GM12872 (cell line): ENCODE results near the gene TRIM60.
A peak's percentile ranks its signal among the peaks of the same experiment; 100 is the strongest.

ENCODE experiments used
- CTCF ChIP-seq: IDR thresholded peaks from 3 replicates; pipeline ENCODE4 v1.5.1; 2011; ENCODE audit warnings: low read depth, mild to moderate bottlenecking, low read length, moderate library complexity; ENCODE audit not compliant: insufficient read depth

The TRIM60 gene

GRCh38 chr4:165048170-165048569 is 16.4 kb downstream of the TRIM60 start:
- TF ChIP-seq CTCF = no peak

DNA sequence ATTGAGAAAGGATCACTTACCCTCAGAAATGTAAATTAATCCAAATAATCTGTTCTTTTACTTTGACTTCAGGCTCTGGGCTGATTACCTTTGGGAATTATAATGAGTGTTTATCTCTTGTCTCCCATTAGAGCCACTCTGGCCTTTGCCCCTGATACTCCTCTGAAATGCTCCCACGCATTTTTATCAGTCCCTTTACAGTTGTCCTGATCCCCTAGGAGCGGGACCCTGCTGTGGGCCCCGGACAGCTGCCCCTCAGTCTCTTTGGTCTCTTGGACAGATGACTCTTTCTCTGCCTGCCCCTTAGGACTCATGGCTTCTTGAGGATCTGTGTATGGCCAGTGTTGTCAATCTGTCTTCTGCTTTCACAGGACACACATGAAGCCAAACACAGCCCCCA is 20.8 kb downstream of the TRIM60 start:
- no peak for TF ChIP-seq CTCF

DNA sequence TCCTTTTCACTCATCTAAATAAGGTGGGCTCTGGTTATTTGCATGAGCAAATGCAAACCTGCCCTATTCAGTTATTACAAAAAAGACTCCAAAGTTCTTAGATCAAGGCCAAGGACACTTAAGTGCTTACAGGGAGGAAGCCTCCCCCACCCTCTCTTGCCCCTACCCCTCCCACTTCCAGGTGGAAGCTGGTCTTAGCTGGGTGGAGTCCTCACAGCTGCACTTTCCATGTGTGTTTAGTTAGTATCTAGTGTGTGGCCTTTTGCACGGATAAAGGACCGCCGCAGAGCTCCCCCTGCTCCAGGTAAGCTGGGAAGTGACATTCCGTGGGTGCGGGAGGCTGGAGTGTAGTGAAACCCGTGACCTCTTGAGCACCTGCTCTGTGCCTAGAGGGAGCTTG is 21.8 kb downstream of the TRIM60 start, which contains the start of gene TRIM75:
Gene TRIM75 (plus strand): TSS at position 222 of the 400 bp plus-strand sequence. CDS start 5,282 bp downstream, outside the sequence.
- no peak for TF ChIP-seq CTCF

- no peak for TF ChIP-seq CTCF
These were observed 23.8 kb downstream of the TRIM60 start for GRCh38 chr4:165055601-165056000.

GRCh38 chr4:165058666-165059065 is 26.9 kb downstream of the TRIM60 start:
- TF ChIP-seq CTCF = no peak

DNA sequence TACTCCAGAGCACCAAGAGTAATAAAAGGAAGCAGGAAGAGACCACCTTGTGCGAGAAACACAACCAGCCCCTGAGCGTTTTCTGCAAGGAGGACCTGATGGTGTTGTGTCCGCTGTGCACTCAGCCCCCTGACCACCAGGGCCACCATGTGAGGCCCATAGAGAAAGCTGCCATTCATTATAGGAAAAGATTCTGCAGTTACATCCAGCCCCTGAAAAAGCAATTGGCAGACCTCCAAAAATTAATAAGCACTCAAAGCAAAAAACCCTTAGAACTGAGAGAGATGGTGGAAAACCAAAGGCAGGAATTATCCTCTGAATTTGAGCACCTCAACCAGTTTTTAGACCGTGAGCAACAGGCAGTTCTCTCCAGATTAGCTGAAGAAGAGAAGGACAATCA is 27.6 kb downstream of the TRIM60 start:
- no peak for TF ChIP-seq CTCF

DNA sequence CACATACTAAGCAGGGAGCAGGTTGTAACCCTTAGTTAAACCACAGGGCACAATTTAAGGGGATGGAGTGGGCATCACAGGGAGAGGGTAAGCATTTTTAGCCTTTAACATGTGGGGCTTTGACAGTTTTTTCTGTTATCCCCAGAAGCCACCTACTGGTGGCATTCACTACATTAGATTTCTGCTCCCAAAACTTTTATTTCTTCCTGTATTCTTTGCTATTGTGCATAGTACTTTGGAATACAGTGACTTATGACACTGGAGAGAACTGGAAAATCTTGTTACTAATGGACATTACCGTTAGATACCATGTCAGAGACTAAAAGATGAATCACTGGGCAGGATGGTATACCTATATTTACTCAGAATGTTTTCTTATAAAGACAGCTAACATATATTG is 29.1 kb downstream of the TRIM60 start:
- peak; percentile 32; the same call in 2 of the 3 replicates for TF ChIP-seq CTCF

- no peak for TF ChIP-seq CTCF
These were observed 38.8 kb downstream of the TRIM60 start for GRCh38 chr4:165070560-165070959.
